ENCODE measurements around the gene SUSD2.
"Not testable (repeated sequence)": the region's sequence is repeated elsewhere in the genome, so short reads cannot be mapped to it uniquely, and the experiment has no call there.

Gene SUSD2

GRCh38 chr22:24230911-24231656 lies 49.8 kb downstream of the SUSD2 start:
- H3K27ac ChIP-seq (ENCODE audit: low read depth, low read length), result no peak overlapping the region
- no peaks in the 10 kb centered on the region for H3K36me3 ChIP-seq (ENCODE audit: control insufficient read depth in 1 of 2, insufficient read depth in 2 of 2, low read length in 2 of 2)
- no peaks in the 10 kb centered on the region for H3K27me3 ChIP-seq (ENCODE audit: control insufficient read depth in 1 of 2, insufficient read depth in 2 of 2, low read length in 2 of 2)
- H3K4me3 ChIP-seq (ENCODE audit: low read depth in 1 of 2, low read length in 2 of 2), result no peak overlapping the region
- H3K9ac ChIP-seq (ENCODE audit: low read depth in 1 of 2, low read length in 2 of 2), result no peak overlapping the region
- no peaks in the 10 kb centered on the region for H3K9me3 ChIP-seq (ENCODE audit: control insufficient read depth in 1 of 2, low read length in 2 of 2)
- no peaks in the 10 kb centered on the region for H3K4me1 ChIP-seq (ENCODE audit: control insufficient read depth in 1 of 2, insufficient read depth in 2 of 2, low read length in 2 of 2)

GRCh38 chr22:24231706-24232105 lies 50.4 kb downstream of the SUSD2 start:
- Histone ChIP-seq H3K9ac (ENCODE audit: low read depth in 1 of 2, low read length in 2 of 2) (no peak overlapping the region), H3K9me3 (ENCODE audit: control insufficient read depth in 1 of 2, low read length in 2 of 2) (no peaks in the 10 kb centered on the region), H3K4me1 (ENCODE audit: control insufficient read depth in 1 of 2, insufficient read depth in 2 of 2, low read length in 2 of 2) (no peaks in the 10 kb centered on the region)

GRCh38 chr22:24232124-24232523 lies 50.8 kb downstream of the SUSD2 start:
- Histone ChIP-seq H3K36me3 (ENCODE audit: control insufficient read depth in 1 of 2, insufficient read depth in 2 of 2, low read length in 2 of 2) (no peaks in the 10 kb centered on the region), H3K27ac (ENCODE audit: low read depth, low read length) (no peak overlapping the region), H3K9ac (ENCODE audit: low read depth in 1 of 2, low read length in 2 of 2) (no peak overlapping the region)

More at GRCh38 chr22:24231706-24232105, 50.4 kb downstream of the SUSD2 start:
- Histone ChIP-seq H3K4me3 (ENCODE audit: low read depth in 1 of 2, low read length in 2 of 2) (no peak overlapping the region), H3K27me3 (ENCODE audit: control insufficient read depth in 1 of 2, insufficient read depth in 2 of 2, low read length in 2 of 2) (no peaks in the 10 kb centered on the region), H3K36me3 (ENCODE audit: control insufficient read depth in 1 of 2, insufficient read depth in 2 of 2, low read length in 2 of 2) (no peaks in the 10 kb centered on the region), H3K27ac (ENCODE audit: low read depth, low read length) (no peak overlapping the region)

GRCh38 chr22:24232725-24233124 lies 51.4 kb downstream of the SUSD2 start:
- Histone ChIP-seq H3K36me3 (ENCODE audit: control insufficient read depth in 1 of 2, insufficient read depth in 2 of 2, low read length in 2 of 2) (no peaks in the 10 kb centered on the region), H3K9ac (ENCODE audit: low read depth in 1 of 2, low read length in 2 of 2) (no peak overlapping the region), H3K27me3 (ENCODE audit: control insufficient read depth in 1 of 2, insufficient read depth in 2 of 2, low read length in 2 of 2) (no peaks in the 10 kb centered on the region), H3K4me3 (ENCODE audit: low read depth in 1 of 2, low read length in 2 of 2) (no peak overlapping the region), H3K4me1 (ENCODE audit: control insufficient read depth in 1 of 2, insufficient read depth in 2 of 2, low read length in 2 of 2) (no peaks in the 10 kb centered on the region), H3K27ac (ENCODE audit: low read depth, low read length) (no peak overlapping the region), H3K9me3 (ENCODE audit: control insufficient read depth in 1 of 2, low read length in 2 of 2) (no peaks in the 10 kb centered on the region)

More at GRCh38 chr22:24232124-24232523, 50.8 kb downstream of the SUSD2 start:
- H3K9me3 ChIP-seq (ENCODE audit: control insufficient read depth in 1 of 2, low read length in 2 of 2), result no peaks in the 10 kb centered on the region
- H3K27me3 ChIP-seq (ENCODE audit: control insufficient read depth in 1 of 2, insufficient read depth in 2 of 2, low read length in 2 of 2), result no peaks in the 10 kb centered on the region
- no peaks in the 10 kb centered on the region for H3K4me1 ChIP-seq (ENCODE audit: control insufficient read depth in 1 of 2, insufficient read depth in 2 of 2, low read length in 2 of 2)
- H3K4me3 ChIP-seq (ENCODE audit: low read depth in 1 of 2, low read length in 2 of 2), result no peak overlapping the region

- no peaks in the 10 kb centered on the region for H3K36me3 ChIP-seq (ENCODE audit: control insufficient read depth in 1 of 2, insufficient read depth in 2 of 2, low read length in 2 of 2)
- H3K9ac ChIP-seq (ENCODE audit: low read depth in 1 of 2, low read length in 2 of 2), result no peak overlapping the region
- no peak overlapping the region for H3K27ac ChIP-seq (ENCODE audit: low read depth, low read length)
- H3K4me1 ChIP-seq (ENCODE audit: control insufficient read depth in 1 of 2, insufficient read depth in 2 of 2, low read length in 2 of 2), result no peaks in the 10 kb centered on the region
- no peaks in the 10 kb centered on the region for H3K9me3 ChIP-seq (ENCODE audit: control insufficient read depth in 1 of 2, low read length in 2 of 2)
- H3K27me3 ChIP-seq (ENCODE audit: control insufficient read depth in 1 of 2, insufficient read depth in 2 of 2, low read length in 2 of 2), result no peaks in the 10 kb centered on the region
- no peak overlapping the region for H3K4me3 ChIP-seq (ENCODE audit: low read depth in 1 of 2, low read length in 2 of 2)
Measured at GRCh38 chr22:24233235-24233634, 51.9 kb downstream of the SUSD2 start.

- Histone ChIP-seq H3K9ac (ENCODE audit: low read depth in 1 of 2, low read length in 2 of 2) (no peak overlapping the region), H3K27ac (ENCODE audit: low read depth, low read length) (no peak overlapping the region), H3K9me3 (ENCODE audit: control insufficient read depth in 1 of 2, low read length in 2 of 2) (no peaks in the 10 kb centered on the region), H3K4me1 (ENCODE audit: control insufficient read depth in 1 of 2, insufficient read depth in 2 of 2, low read length in 2 of 2) (no peaks in the 10 kb centered on the region), H3K36me3 (ENCODE audit: control insufficient read depth in 1 of 2, insufficient read depth in 2 of 2, low read length in 2 of 2) (no peaks in the 10 kb centered on the region), H3K27me3 (ENCODE audit: control insufficient read depth in 1 of 2, insufficient read depth in 2 of 2, low read length in 2 of 2) (no peaks in the 10 kb centered on the region), H3K4me3 (ENCODE audit: low read depth in 1 of 2, low read length in 2 of 2) (no peak overlapping the region)
Measured at GRCh38 chr22:24233816-24234215, 52.5 kb downstream of the SUSD2 start.

- no peaks in the 10 kb centered on the region for H3K27me3 ChIP-seq (ENCODE audit: control insufficient read depth in 1 of 2, insufficient read depth in 2 of 2, low read length in 2 of 2)
- no peak overlapping the region for H3K4me3 ChIP-seq (ENCODE audit: low read depth in 1 of 2, low read length in 2 of 2)
- H3K36me3 ChIP-seq (ENCODE audit: control insufficient read depth in 1 of 2, insufficient read depth in 2 of 2, low read length in 2 of 2), result no peaks in the 10 kb centered on the region
- H3K9me3 ChIP-seq (ENCODE audit: control insufficient read depth in 1 of 2, low read length in 2 of 2), result no peaks in the 10 kb centered on the region
- no peak overlapping the region for H3K9ac ChIP-seq (ENCODE audit: low read depth in 1 of 2, low read length in 2 of 2)
- no peaks in the 10 kb centered on the region for H3K4me1 ChIP-seq (ENCODE audit: control insufficient read depth in 1 of 2, insufficient read depth in 2 of 2, low read length in 2 of 2)
- H3K27ac ChIP-seq (ENCODE audit: low read depth, low read length), result no peak overlapping the region
Measured at GRCh38 chr22:24235315-24235714, 54.0 kb downstream of the SUSD2 start.

GRCh38 chr22:24236656-24237055 lies 55.4 kb downstream of the SUSD2 start:
- Histone ChIP-seq H3K27me3 (ENCODE audit: control insufficient read depth in 1 of 2, insufficient read depth in 2 of 2, low read length in 2 of 2) (no peaks in the 10 kb centered on the region), H3K4me3 (ENCODE audit: low read depth in 1 of 2, low read length in 2 of 2) (no peak overlapping the region)

GRCh38 chr22:24238101-24238694 lies 56.9 kb downstream of the SUSD2 start:
- not testable (repeated sequence) for H3K4me1 ChIP-seq (ENCODE audit: control insufficient read depth in 1 of 2, insufficient read depth in 2 of 2, low read length in 2 of 2); H3K4me3 ChIP-seq (ENCODE audit: low read depth in 1 of 2, low read length in 2 of 2); H3K9ac ChIP-seq (ENCODE audit: low read depth in 1 of 2, low read length in 2 of 2); H3K27ac ChIP-seq (ENCODE audit: low read depth, low read length); H3K36me3 ChIP-seq (ENCODE audit: control insufficient read depth in 1 of 2, insufficient read depth in 2 of 2, low read length in 2 of 2); H3K9me3 ChIP-seq (ENCODE audit: control insufficient read depth in 1 of 2, low read length in 2 of 2); H3K27me3 ChIP-seq (ENCODE audit: control insufficient read depth in 1 of 2, insufficient read depth in 2 of 2, low read length in 2 of 2)

More at GRCh38 chr22:24236656-24237055, 55.4 kb downstream of the SUSD2 start:
- Histone ChIP-seq H3K9ac (ENCODE audit: low read depth in 1 of 2, low read length in 2 of 2) (no peak overlapping the region), H3K36me3 (ENCODE audit: control insufficient read depth in 1 of 2, insufficient read depth in 2 of 2, low read length in 2 of 2) (no peaks in the 10 kb centered on the region), H3K4me1 (ENCODE audit: control insufficient read depth in 1 of 2, insufficient read depth in 2 of 2, low read length in 2 of 2) (no peaks in the 10 kb centered on the region), H3K27ac (ENCODE audit: low read depth, low read length) (no peak overlapping the region), H3K9me3 (ENCODE audit: control insufficient read depth in 1 of 2, low read length in 2 of 2) (no peaks in the 10 kb centered on the region)

Data from duodenal mucosa (tissue), 2 donors.